HepG2 (cell line): Measurements from ENCODE around the gene POLA1. TPM values are rescaled to one million over a fixed set of nuclear protein-coding genes. Genes with fewer than 3 reads are reported as not detected.

Experiments used
- ATAC-seq: fragments of 200-7000 bp; cut with Tn5 transposase; 3 replicates; pipeline ENCODE4 v1.9.1; 2020; ENCODE audit warnings: mild to moderate bottlenecking, moderate library complexity
- BruUV-seq: library from RNA; stranded (reverse); fragments of 400-500 nt; replicated peaks from 2 replicates; lab custom pipeline; 2021; lab: Mats Ljungman, UMichigan
- CTCF ChIA-PET: fragments of 300-600 bp; formaldehyde crosslinking; extraction: SDS; loops from one replicate; lab custom pipeline; 2021; ENCODE audit warnings: low total read pairs, inconsistent platforms, low intra/inter-chr PET ratio; lab: Yijun Ruan, JAX
- POLR2A ChIA-PET: fragments of 350-600 bp; sonication (Branson Sonifier 250); formaldehyde crosslinking; loops from one replicate; lab custom pipeline; 2020; ENCODE audit warnings: antibody characterized with exemption, inconsistent platforms; lab: Yijun Ruan, JAX
- DNase-seq: peaks from one replicate; pipeline ENCODE4 v3.0.0-alpha.2; 2015; ENCODE audit warnings: low spot score
- FAIRE-seq: peaks from 3 replicates; lab custom pipeline; 2011; peaks lifted over from hg19 to GRCh38; lab: Jason Lieb, UNC
- H2AFZ ChIP-seq: one replicate; pipeline ENCODE4 v1.6.1; 2011; ENCODE audit warnings: low read length, inconsistent platforms
- H3K27ac ChIP-seq: fragments of 300-600 bp; 3 replicates; pipeline ENCODE4 v1.8.0; 2011; ENCODE audit warnings: mixed run types, mild to moderate bottlenecking, mixed read lengths, low read length, inconsistent platforms; ENCODE audit not compliant: insufficient read depth; ENCODE audit errors: extremely low read length
- H3K27me3 ChIP-seq, 2 experiments: fragments of 200-600 bp in 1 of 2; 2 replicates in 1 of 2; 3 replicates in 1 of 2; pipeline versions ENCODE4 v1.6.0 to v1.8.0; 2011; ENCODE audit warnings: low read length in 2 of 2, mild to moderate bottlenecking in 2 of 2, moderate library complexity in 2 of 2, inconsistent platforms in 1 of 2; ENCODE audit not compliant: insufficient read depth in 2 of 2, control insufficient read depth in 1 of 2
- H3K36me3 ChIP-seq, 2 experiments: fragments of 200-600 bp in 1 of 2; replicated peaks in 1 of 2; 2 replicates in 1 of 2; 3 replicates in 1 of 2; pipeline versions ENCODE4 v1.5.1 to v1.8.0; 2011; ENCODE audit warnings: low read length in 2 of 2, inconsistent platforms in 1 of 2; ENCODE audit not compliant: insufficient read depth in 2 of 2, control insufficient read depth in 1 of 2
- H3K4me1 ChIP-seq: 2 replicates; pipeline ENCODE4 v1.5.1; 2012; ENCODE audit warnings: low read length, inconsistent platforms; ENCODE audit not compliant: insufficient read depth
- H3K4me2 ChIP-seq: 2 replicates; pipeline ENCODE4 v1.6.0; 2011; ENCODE audit warnings: low read depth, low read length, inconsistent platforms
- H3K4me3 ChIP-seq, 3 experiments: fragments of 200-600 bp in 1 of 3; sonication (generic), shearing (Covaris generic) in 1 of 3; replicated peaks in 1 of 3; 2 replicates each; pipeline ENCODE4 v1.5.1; 2011 to 2016; ENCODE audit warnings: low read length in 3 of 3, inconsistent platforms in 2 of 3, low read depth in 2 of 3, mild to moderate bottlenecking in 2 of 3, control low read depth in 1 of 3, mixed read lengths in 1 of 3; ENCODE audit not compliant: insufficient read depth in 1 of 3
- H3K79me2 ChIP-seq: one replicate; pipeline ENCODE4 v1.6.1; 2011; ENCODE audit warnings: low read length, inconsistent platforms; ENCODE audit not compliant: insufficient read depth
- H3K9ac ChIP-seq: 2 replicates; pipeline ENCODE4 v1.6.0; 2011; ENCODE audit warnings: mild to moderate bottlenecking, low read depth, low read length, inconsistent platforms; ENCODE audit not compliant: insufficient read depth
- H3K9me3 ChIP-seq: 2 replicates; pipeline ENCODE4 v1.5.1; 2012; ENCODE audit warnings: mild to moderate bottlenecking, low read length
- H4K20me1 ChIP-seq: 2 replicates; pipeline ENCODE4 v1.6.0; 2011; ENCODE audit warnings: inconsistent platforms, mild to moderate bottlenecking, low read length, moderate library complexity; ENCODE audit not compliant: insufficient read depth
- ARID3A ChIP-seq: IDR thresholded peaks from 2 replicates; pipeline ENCODE4 v1.6.1; 2012; ENCODE audit warnings: low read depth, low read length, improper control_type of control experiment
- BCL6 ChIP-seq: IDR thresholded peaks from 2 replicates; pipeline ENCODE4 v1.6.1; 2016; ENCODE audit warnings: missing genetic modification reagents, missing compliant biosample characterization
- CC2D1A ChIP-seq: sonication (generic); formaldehyde crosslinking; IDR thresholded peaks from 2 replicates; pipeline ENCODE4 v1.8.1; 2023; ENCODE audit warnings: mild to moderate bottlenecking, missing genetic modification reagents
- CENPT ChIP-seq: sonication (generic); formaldehyde crosslinking; IDR thresholded peaks from 2 replicates; pipeline ENCODE4 v1.8.0; 2022; ENCODE audit warnings: low read depth, mild to moderate bottlenecking, moderate library complexity, missing genetic modification reagents
- ETV6 ChIP-seq: sonication (generic); formaldehyde crosslinking; conservative IDR thresholded peaks from 2 replicates; pipeline ENCODE4 v1.4.0; 2020; ENCODE audit warnings: missing genetic modification reagents
- HMG20B ChIP-seq: conservative IDR thresholded peaks from 2 replicates; pipeline ENCODE4 v1.6.1; 2016; ENCODE audit warnings: missing genetic modification reagents, missing compliant biosample characterization
- HOXA5 ChIP-seq: sonication (generic); formaldehyde crosslinking; IDR thresholded peaks from 2 replicates; pipeline ENCODE4 v1.4.0; 2020; ENCODE audit warnings: missing genetic modification reagents
- MLLT10 ChIP-seq: sonication (generic); formaldehyde crosslinking; IDR thresholded peaks from 2 replicates; pipeline ENCODE4 v1.4.0; 2020; ENCODE audit warnings: missing genetic modification reagents
- NFATC3 ChIP-seq: sonication (generic); formaldehyde crosslinking; IDR thresholded peaks from 2 replicates; pipeline ENCODE4 v1.5.1; 2020; ENCODE audit warnings: mild to moderate bottlenecking, missing genetic modification reagents
- RBM39 ChIP-seq: fragments of 200-400 bp; formaldehyde crosslinking; IDR thresholded peaks from one replicate; pipeline ENCODE4 v1.6.1; 2018; ENCODE audit warnings: antibody characterized with exemption, mild to moderate bottlenecking, low read depth, low read length; ENCODE audit not compliant: poor library complexity, severe bottlenecking
- RFXANK ChIP-seq: IDR thresholded peaks from 2 replicates; pipeline ENCODE4 v1.6.1; 2016
- SRF ChIP-seq: IDR thresholded peaks from 2 replicates; pipeline ENCODE4 v1.6.1; 2011; ENCODE audit warnings: mild to moderate bottlenecking, low read depth, low read length, moderate library complexity
- TFE3 ChIP-seq: IDR thresholded peaks from 2 replicates; pipeline ENCODE4 v1.6.1; 2016
- YY1 ChIP-seq: IDR thresholded peaks from 2 replicates; pipeline ENCODE4 v1.6.1; 2011; ENCODE audit warnings: low read length, low read depth, moderate library complexity, mild to moderate bottlenecking; ENCODE audit not compliant: insufficient read depth, insufficient replicate concordance
- ZBTB7B ChIP-seq: sonication (generic); formaldehyde crosslinking; IDR thresholded peaks from 2 replicates; pipeline ENCODE4 v1.4.0; 2020; ENCODE audit warnings: missing genetic modification reagents
- ZNF253 ChIP-seq: sonication (generic); formaldehyde crosslinking; IDR thresholded peaks from 2 replicates; pipeline ENCODE4 v1.8.0; 2022; ENCODE audit warnings: mild to moderate bottlenecking, missing genetic modification reagents, borderline replicate concordance
- ZNF263 ChIP-seq: sonication (generic); formaldehyde crosslinking; IDR thresholded peaks from 2 replicates; pipeline ENCODE4 v1.4.0; 2020; ENCODE audit warnings: missing genetic modification reagents
- ZNF777 ChIP-seq: sonication (generic); formaldehyde crosslinking; IDR thresholded peaks from 2 replicates; pipeline ENCODE4 v1.4.0; 2020; ENCODE audit warnings: missing genetic modification reagents
- WGBS: methylation state at CpG from one replicate; pipeline ENCODE4 v1.1.6; 2017; ENCODE audit warnings: low lambda C conversion rate; 5-methylcytosine and 5-hydroxymethylcytosine counted together
- in situ Hi-C: cut with HindIII; loops from 2 replicates; pipeline ENCODE4 v1.10.0; 2017; ENCODE audit warnings: low pct_unique_long_range_greater_than_20kb; ENCODE audit not compliant: extremely low pct_ligation_motif_present
- intact Hi-C: fragments of 100-400 bp; cut with micrococcal nuclease; formaldehyde crosslinking; loops from one replicate; pipeline ENCODE4 v1.10.0; 2022; ENCODE audit not compliant: unreplicated experiment
- polyA plus RNA-seq, 8 experiments: library from polyadenylated mRNA; depleted of rRNA in 3 of 8; stranded (reverse) in 7 of 8; unstranded in 1 of 8; fragments of >200 nt; fragmentation: Illumina TruSeq in 4 of 8; extraction: Trizol in 4 of 8; gene quantifications; 2 replicates each; pipeline versions ENCODE4 v1.2.1 to v1.2.3, GENCODE V29; 2011 to 2016; ENCODE audit warnings: low read depth in 4 of 8, missing spikeins in 1 of 8, mixed read lengths in 1 of 8; ENCODE audit not compliant: insufficient read depth in 1 of 8
- total RNA-seq, 5 experiments: library from RNA; depleted of rRNA; stranded (reverse); fragments of >200 nt; fragmentation: Illumina TruSeq; extraction: Trizol; gene quantifications; 2 replicates each; pipeline ENCODE4 v1.2.3, GENCODE V29; 2016; ENCODE audit warnings: low read depth in 1 of 5
- TF ChIP-seq, protein P1 (sequence below): sonication (generic); formaldehyde crosslinking; IDR thresholded peaks from 2 replicates; pipeline ENCODE4 v1.4.0; 2020; ENCODE audit warnings: missing genetic modification reagents, mild to moderate bottlenecking, borderline replicate concordance
- TF ChIP-seq, protein P2 (sequence below): sonication (generic); formaldehyde crosslinking; IDR thresholded peaks from 2 replicates; pipeline ENCODE4 v1.4.0; 2020; ENCODE audit warnings: missing genetic modification reagents

The POLA1 gene
- total and polyA plus RNA-seq, 2 of the 13 experiments (the other 11 are each of a cell fraction or from before 2014, with no cell fraction given): 3.3 to 26.5 TPM

GRCh38 chrX:24805201-24805600 lies 111.5 kb downstream of the POLA1 start:
- Histone ChIP-seq H3K9ac (no peak overlapping the region), H3K4me1 (no peaks in the 10 kb centered on the region), H2AFZ (no peak overlapping the region), H4K20me1 (no peaks in the 10 kb centered on the region), H3K4me2 (no peak overlapping the region), H3K27ac (no peak overlapping the region), H3K79me2 (no peaks in the 10 kb centered on the region), H3K27me3 (no peaks in the 10 kb centered on the region), H3K4me3 (no peak overlapping the region), H3K9me3 (no peaks in the 10 kb centered on the region), H3K36me3 (no peaks in the 10 kb centered on the region)
- 96% methylated on average over 7 of the region's 7 CpGs for WGBS
- ATAC-seq: no peak
- intact Hi-C loops: no loop called here
- no peak for FAIRE-seq
- no TSS peak for BruUV-seq
- ChIA-PET CTCF (no interaction called here), POLR2A (no interaction called here)
- TF ChIP-seq NFATC3 (CRISPR knock-in tag) (no peak), YY1 (no peak), HMG20B (CRISPR knock-in tag) (no peak), ZNF253 (no peak), ARID3A (no peak), ZNF777 (CRISPR knock-in tag) (no peak), TFE3 (CRISPR knock-in tag) (no peak), MLLT10 (CRISPR knock-in tag) (no peak), SRF (no peak), RFXANK (CRISPR knock-in tag) (no peak), RBM39 (no peak), ZNF263 (CRISPR knock-in tag) (no peak), BCL6 (CRISPR knock-in tag) (no peak), CC2D1A (CRISPR knock-in tag) (no peak), HOXA5 (CRISPR knock-in tag) (no peak), CENPT (CRISPR knock-in tag) (no peak), ETV6 (CRISPR knock-in tag) (no peak), ZBTB7B (CRISPR knock-in tag) (no peak)
- TF ChIP-seq, protein P1, sequence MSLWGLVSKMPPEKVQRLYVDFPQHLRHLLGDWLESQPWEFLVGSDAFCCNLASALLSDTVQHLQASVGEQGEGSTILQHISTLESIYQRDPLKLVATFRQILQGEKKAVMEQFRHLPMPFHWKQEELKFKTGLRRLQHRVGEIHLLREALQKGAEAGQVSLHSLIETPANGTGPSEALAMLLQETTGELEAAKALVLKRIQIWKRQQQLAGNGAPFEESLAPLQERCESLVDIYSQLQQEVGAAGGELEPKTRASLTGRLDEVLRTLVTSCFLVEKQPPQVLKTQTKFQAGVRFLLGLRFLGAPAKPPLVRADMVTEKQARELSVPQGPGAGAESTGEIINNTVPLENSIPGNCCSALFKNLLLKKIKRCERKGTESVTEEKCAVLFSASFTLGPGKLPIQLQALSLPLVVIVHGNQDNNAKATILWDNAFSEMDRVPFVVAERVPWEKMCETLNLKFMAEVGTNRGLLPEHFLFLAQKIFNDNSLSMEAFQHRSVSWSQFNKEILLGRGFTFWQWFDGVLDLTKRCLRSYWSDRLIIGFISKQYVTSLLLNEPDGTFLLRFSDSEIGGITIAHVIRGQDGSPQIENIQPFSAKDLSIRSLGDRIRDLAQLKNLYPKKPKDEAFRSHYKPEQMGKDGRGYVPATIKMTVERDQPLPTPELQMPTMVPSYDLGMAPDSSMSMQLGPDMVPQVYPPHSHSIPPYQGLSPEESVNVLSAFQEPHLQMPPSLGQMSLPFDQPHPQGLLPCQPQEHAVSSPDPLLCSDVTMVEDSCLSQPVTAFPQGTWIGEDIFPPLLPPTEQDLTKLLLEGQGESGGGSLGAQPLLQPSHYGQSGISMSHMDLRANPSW (CRISPR knock-in tag): no peak
- TF ChIP-seq, protein P2, sequence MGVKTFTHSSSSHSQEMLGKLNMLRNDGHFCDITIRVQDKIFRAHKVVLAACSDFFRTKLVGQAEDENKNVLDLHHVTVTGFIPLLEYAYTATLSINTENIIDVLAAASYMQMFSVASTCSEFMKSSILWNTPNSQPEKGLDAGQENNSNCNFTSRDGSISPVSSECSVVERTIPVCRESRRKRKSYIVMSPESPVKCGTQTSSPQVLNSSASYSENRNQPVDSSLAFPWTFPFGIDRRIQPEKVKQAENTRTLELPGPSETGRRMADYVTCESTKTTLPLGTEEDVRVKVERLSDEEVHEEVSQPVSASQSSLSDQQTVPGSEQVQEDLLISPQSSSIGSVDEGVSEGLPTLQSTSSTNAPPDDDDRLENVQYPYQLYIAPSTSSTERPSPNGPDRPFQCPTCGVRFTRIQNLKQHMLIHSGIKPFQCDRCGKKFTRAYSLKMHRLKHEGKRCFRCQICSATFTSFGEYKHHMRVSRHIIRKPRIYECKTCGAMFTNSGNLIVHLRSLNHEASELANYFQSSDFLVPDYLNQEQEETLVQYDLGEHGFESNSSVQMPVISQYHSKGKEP (CRISPR knock-in tag): no peak
- in situ Hi-C loops: no loop called here
- no peak for DNase-seq
